Stomach (tissue), 9 donors: ENCODE results near the gene ADAM8. TPM values are rescaled to one million over a fixed set of nuclear protein-coding genes. Genes with fewer than 3 reads are reported as not detected.
A peak's percentile ranks its signal among the peaks of the same experiment; 100 is the strongest.
"Not testable (repeated sequence)": the region's sequence is repeated elsewhere in the genome, so short reads cannot be mapped to it uniquely, and the experiment has no call there.

ENCODE experiments used
- DNase-seq, 2 donors: peaks; one replicate each; pipeline versions ENCODE4 v3.0.0 to v3.0.0-alpha.2; 2013 to 2019
- H3K27ac ChIP-seq, 5 donors: fragments of 200-600 bp in 4 of 5; sonication (generic) in 4 of 5; one replicate each; pipeline ENCODE4 v1.5.1; 2013 to 2019; ENCODE audit warnings: mild to moderate bottlenecking in 1 of 5, moderate library complexity in 1 of 5
- H3K27me3 ChIP-seq, 3 donors: fragments of 200-600 bp; sonication (generic); one replicate each; pipeline ENCODE4 v1.5.1; 2017 to 2019; ENCODE audit warnings: mixed run types in 1 of 3
- H3K36me3 ChIP-seq, 4 donors: fragments of 200-600 bp; sonication (generic); 1 replicate in 3 of 4; 2 replicates in 1 of 4; pipeline ENCODE4 v1.5.1; 2016 to 2019
- H3K4me1 ChIP-seq, 4 donors: fragments of 200-600 bp; sonication (generic); one replicate each; pipeline ENCODE4 v1.5.1; 2016 to 2019
- H3K4me3 ChIP-seq, 4 donors: fragments of 200-600 bp; sonication (generic) in 3 of 4; one replicate each; pipeline ENCODE4 v1.5.1; 2016 to 2019; ENCODE audit warnings: mild to moderate bottlenecking in 1 of 4
- H3K9me3 ChIP-seq, 4 donors: fragments of 200-600 bp; sonication (generic); one replicate each; pipeline ENCODE4 v1.5.1; 2016 to 2019
- CTCF ChIP-seq, 7 experiments: fragments of 450-650 bp in 4 of 7; fragments of 200-600 bp in 3 of 7; sonication (generic) in 3 of 7; IDR thresholded peaks; one replicate each; pipeline ENCODE4 v1.5.1; 2016 to 2019; ENCODE audit warnings: antibody characterized with exemption in 7 of 7, control low read depth in 2 of 7, mild to moderate bottlenecking in 1 of 7
- EP300 ChIP-seq: sonication (generic); formaldehyde crosslinking; IDR thresholded peaks from one replicate; pipeline ENCODE4 v1.6.1; 2017; ENCODE audit warnings: antibody characterized with exemption
- POLR2A ChIP-seq, 4 donors: fragments of 450-650 bp; IDR thresholded peaks; one replicate each; pipeline ENCODE4 v1.6.1; 2016; ENCODE audit warnings: antibody characterized with exemption in 4 of 4, control low read depth in 2 of 4, mild to moderate bottlenecking in 1 of 4, moderate library complexity in 1 of 4
- POLR2AphosphoS5 ChIP-seq, 3 donors: sonication (generic); formaldehyde crosslinking; IDR thresholded peaks; one replicate each; pipeline ENCODE4 v1.6.1; 2016; ENCODE audit warnings: antibody characterized with exemption in 3 of 3
- WGBS, 5 donors: extraction: QIAGEN DNeasy Blood & Tissue Kit in 3 of 5; methylation state at CpG; one replicate each; pipeline versions ENCODE4 v1.1.5 to v1.1.7; 2013 to 2018; 5-methylcytosine and 5-hydroxymethylcytosine counted together
- intact Hi-C: fragments of 100-400 bp; cut with DNase I; formaldehyde crosslinking; loops from one replicate; pipeline ENCODE4 v1.15.1; 2023; ENCODE audit warnings: low total_unique reads
- polyA plus RNA-seq, 3 donors: library from polyadenylated mRNA; stranded (reverse); fragments of 200-250 nt; gene quantifications; one replicate each; pipeline ENCODE4 v1.2.3, GENCODE V29; 2013
- total RNA-seq, 5 donors: library from RNA; depleted of rRNA; stranded (reverse); fragments of >200 nt; gene quantifications; one replicate each; pipeline versions ENCODE4 v1.1.0 to v1.2.3, GENCODE V29; 2014 to 2016
- donor health status: healthy with polysubstance abuse.
- donor health status: Bipolar disorder and iron deficiency.
- donor health status: healthy.

The ADAM8 gene
- total and polyA plus RNA-seq, 8 donors = 1.8 to 50.8 (median 4.4) TPM; not detected in 1

DNA sequence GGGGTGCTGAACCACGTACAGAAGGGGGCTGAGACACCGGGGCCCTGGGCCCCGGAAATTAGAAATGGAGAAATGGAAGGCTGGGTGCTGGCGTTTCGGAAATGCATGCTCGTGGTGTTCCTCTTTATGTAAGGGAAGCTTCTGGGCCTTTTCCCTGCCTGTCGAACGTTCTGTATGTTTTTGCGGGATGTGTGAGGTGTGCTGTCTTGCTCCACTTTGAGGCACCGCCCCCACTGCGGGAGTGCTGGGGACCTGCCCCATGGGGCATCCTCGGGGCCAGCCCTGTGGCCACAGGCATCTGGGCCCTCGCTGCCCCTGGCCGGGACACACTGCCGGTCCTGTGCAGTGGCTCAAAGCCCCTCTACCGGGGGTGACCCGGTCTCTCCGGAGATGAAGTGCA lies 40.7 kb downstream of the ADAM8 start:
- Histone ChIP-seq H3K4me1 (peaks cover 13 to 39% (median 32%) of the 10 kb centered on the region in 4 donors), H3K36me3 (no peaks in the 10 kb centered on the region), H3K4me3 (peak overlapping the region; percentile 26 to 42 (median 32)), H3K9me3 (no peaks in the 10 kb centered on the region), H3K27me3 (peaks cover 54 to 100% (median 90%) of the 10 kb centered on the region in 3 donors), H3K27ac (no peak overlapping the region)
- DNase-seq = no peak
- TF ChIP-seq POLR2AphosphoS5 (IDR thresholded peaks at IDR 0.05) = no peak
- no peak for TF ChIP-seq CTCF (IDR thresholded peaks at IDR 0.05)
- TF ChIP-seq EP300 = no peak
- no peak for TF ChIP-seq POLR2A (IDR thresholded peaks at IDR 0.05)
- WGBS, 5 donors = 3 to 6% (median 5%) methylated on average over 16 to 18 of the region's 18 CpGs
- intact Hi-C loops = no loop called here

- no peaks in the 10 kb centered on the region for H3K9me3 ChIP-seq
- 2 to 12% (median 6%) methylated on average over 29 to 48 of the region's 48 CpGs for WGBS, 5 donors
- TF ChIP-seq POLR2AphosphoS5 (IDR thresholded peaks at IDR 0.05) (no peak), EP300 (no peak), CTCF (IDR thresholded peaks at IDR 0.05) (no peak), POLR2A (IDR thresholded peaks at IDR 0.05) (no peak)
- H3K4me1 ChIP-seq = peaks cover 18 to 44% (median 34%) of the 10 kb centered on the region in 4 donors
- DNase-seq = no peak
- intact Hi-C loops = no loop called here
- H3K27me3 ChIP-seq = peaks cover 57 to 100% (median 92%) of the 10 kb centered on the region in 3 donors
- H3K27ac ChIP-seq = peak overlapping the region in 1 of 5 donors; percentile 4
- H3K36me3 ChIP-seq = no peaks in the 10 kb centered on the region
- peak overlapping the region in 3 of 4 donors; percentile 27 to 42 (median 37) for H3K4me3 ChIP-seq
Observed at GRCh38 chr10:133235265-133235855, 41.3 kb downstream of the ADAM8 start.

GRCh38 chr10:133234796-133235195 lies 41.9 kb downstream of the ADAM8 start:
- DNase-seq, intact Hi-C loops, H3K36me3 ChIP-seq, H3K27ac ChIP-seq, H3K4me3 ChIP-seq, H3K9me3 ChIP-seq: not testable (repeated sequence)
- Histone ChIP-seq H3K4me1 (peaks cover 23 to 49% (median 38%) of the 10 kb centered on the region in 4 donors), H3K27me3 (peaks cover 56 to 100% (median 93%) of the 10 kb centered on the region in 3 donors)
- 51 to 65% (median 60%) methylated on average over 7 to 10 of the region's 10 CpGs for WGBS, 5 donors

GRCh38 chr10:133231946-133232574 lies 44.6 kb downstream of the ADAM8 start:
- Histone ChIP-seq H3K9me3 (no peaks in the 10 kb centered on the region), H3K4me1 (peaks cover 23 to 43% (median 34%) of the 10 kb centered on the region in 4 donors), H3K27ac (no peak overlapping the region), H3K27me3 (peaks cover 41 to 100% (median 90%) of the 10 kb centered on the region in 3 donors), H3K4me3 (no peak overlapping the region), H3K36me3 (no peaks in the 10 kb centered on the region)
- 52 to 61% (median 59%) methylated on average over 11 of the region's 11 CpGs for WGBS, 5 donors
- no peak for TF ChIP-seq CTCF (IDR thresholded peaks at IDR 0.05)
- TF ChIP-seq POLR2A (IDR thresholded peaks at IDR 0.05) = no peak
- no peak for TF ChIP-seq EP300
- no peak for TF ChIP-seq POLR2AphosphoS5 (IDR thresholded peaks at IDR 0.05)
- intact Hi-C loops = no loop called here
- no peak for DNase-seq
